GM12891 (cell line): ENCODE data around the gene ZMAT1.

ENCODE experiments used
- PAX5 ChIP-seq: IDR thresholded peaks from 2 replicates; pipeline ENCODE4 v1.6.1; 2011; ENCODE audit warnings: low read length, moderate library complexity, mild to moderate bottlenecking; ENCODE audit not compliant: insufficient read depth, severe bottlenecking
- POLR2A ChIP-seq: IDR thresholded peaks from 2 replicates; pipeline ENCODE4 v1.6.1; 2011; ENCODE audit warnings: low read depth, low read length, control low read depth
- POLR2AphosphoS5 ChIP-seq: IDR thresholded peaks from 2 replicates; pipeline ENCODE4 v1.6.1; 2011; ENCODE audit warnings: low read depth, low read length, control low read depth

GRCh38 chrX:101931488-101932248 is at the start of gene ZMAT1:
- TF ChIP-seq POLR2A: no peak
- TF ChIP-seq PAX5: no peak
- peak; percentile 58 for TF ChIP-seq POLR2AphosphoS5
